ENCODE results near the gene CDK19. TPM values are rescaled to one million over a fixed set of nuclear protein-coding genes. Genes with fewer than 3 reads are reported as not detected.
"Not testable (repeated sequence)": the region's sequence is repeated elsewhere in the genome, so short reads cannot be mapped to it uniquely, and the experiment has no call there.

CDK19 gene
- total RNA-seq, 4 donors from 2014 or later = 3.0 to 7.4 (median 6.3) TPM

DNA sequence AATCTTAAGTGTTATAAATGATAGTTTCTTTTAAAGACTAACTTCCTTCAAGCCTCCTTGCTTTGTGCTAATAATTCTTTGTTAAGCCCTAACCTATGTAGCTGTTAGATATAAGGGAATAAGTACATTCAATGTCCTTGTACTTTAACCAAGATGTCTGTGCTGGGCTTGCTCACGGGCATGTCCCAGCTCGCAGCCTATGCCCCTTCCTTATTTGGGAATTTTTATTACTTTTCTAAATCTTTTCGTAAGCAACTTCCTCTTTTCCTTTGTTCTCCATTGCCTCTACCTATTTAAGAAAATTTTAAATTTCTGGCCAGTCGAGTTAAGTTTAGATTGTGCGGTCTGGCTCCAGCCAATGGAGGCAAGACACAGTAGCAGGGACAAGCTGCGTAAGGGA, 26.0 kb upstream of the CDK19 start:
- Histone ChIP-seq H3K36me3 (no peaks in the 10 kb centered on the region), H3K4me1 (no peaks in the 10 kb centered on the region), H3K27me3 (no peaks in the 10 kb centered on the region), H3K9me3 (no peaks in the 10 kb centered on the region), H3K27ac (no peak overlapping the region), H3K4me3 (no peak overlapping the region)
- intact Hi-C loops (cut with DNase I; ENCODE audit: low total_unique reads) = no loop called here
- TF ChIP-seq POLR2A (IDR thresholded peaks at IDR 0.05) = no peak
- TF ChIP-seq, protein P1, sequence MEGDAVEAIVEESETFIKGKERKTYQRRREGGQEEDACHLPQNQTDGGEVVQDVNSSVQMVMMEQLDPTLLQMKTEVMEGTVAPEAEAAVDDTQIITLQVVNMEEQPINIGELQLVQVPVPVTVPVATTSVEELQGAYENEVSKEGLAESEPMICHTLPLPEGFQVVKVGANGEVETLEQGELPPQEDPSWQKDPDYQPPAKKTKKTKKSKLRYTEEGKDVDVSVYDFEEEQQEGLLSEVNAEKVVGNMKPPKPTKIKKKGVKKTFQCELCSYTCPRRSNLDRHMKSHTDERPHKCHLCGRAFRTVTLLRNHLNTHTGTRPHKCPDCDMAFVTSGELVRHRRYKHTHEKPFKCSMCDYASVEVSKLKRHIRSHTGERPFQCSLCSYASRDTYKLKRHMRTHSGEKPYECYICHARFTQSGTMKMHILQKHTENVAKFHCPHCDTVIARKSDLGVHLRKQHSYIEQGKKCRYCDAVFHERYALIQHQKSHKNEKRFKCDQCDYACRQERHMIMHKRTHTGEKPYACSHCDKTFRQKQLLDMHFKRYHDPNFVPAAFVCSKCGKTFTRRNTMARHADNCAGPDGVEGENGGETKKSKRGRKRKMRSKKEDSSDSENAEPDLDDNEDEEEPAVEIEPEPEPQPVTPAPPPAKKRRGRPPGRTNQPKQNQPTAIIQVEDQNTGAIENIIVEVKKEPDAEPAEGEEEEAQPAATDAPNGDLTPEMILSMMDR (IDR thresholded peaks at IDR 0.05 in 4 of 5, conservative IDR thresholded peaks at IDR 0.05 in 1 of 5) = no peak
- ATAC-seq (no peak), DNase-seq (no peak)
- in situ Hi-C loops (cut with MboI; ENCODE audit: low sequenced_read_pairs in 4 of 4) = no loop called here

DNA sequence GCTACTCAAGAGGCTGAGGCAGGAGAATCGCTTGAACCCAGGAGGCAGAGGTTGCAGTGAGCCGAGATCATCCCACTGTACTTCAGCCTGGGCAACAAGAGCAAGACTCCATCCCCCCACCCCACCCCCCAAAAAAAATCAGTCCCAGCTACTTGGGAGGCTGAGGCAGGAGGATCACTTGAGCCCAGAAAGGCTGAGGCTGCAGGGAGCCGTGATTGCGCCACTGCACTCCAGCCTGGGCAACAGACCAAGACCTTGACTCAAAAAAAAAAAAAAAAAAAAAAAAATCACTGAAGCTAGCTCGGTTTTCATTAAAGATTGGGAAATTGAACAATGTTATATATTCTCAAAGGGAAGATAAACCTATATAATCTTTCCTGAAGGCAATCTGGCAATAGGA, 20.5 kb upstream of the CDK19 start:
- not testable (repeated sequence) for DNase-seq

DNA sequence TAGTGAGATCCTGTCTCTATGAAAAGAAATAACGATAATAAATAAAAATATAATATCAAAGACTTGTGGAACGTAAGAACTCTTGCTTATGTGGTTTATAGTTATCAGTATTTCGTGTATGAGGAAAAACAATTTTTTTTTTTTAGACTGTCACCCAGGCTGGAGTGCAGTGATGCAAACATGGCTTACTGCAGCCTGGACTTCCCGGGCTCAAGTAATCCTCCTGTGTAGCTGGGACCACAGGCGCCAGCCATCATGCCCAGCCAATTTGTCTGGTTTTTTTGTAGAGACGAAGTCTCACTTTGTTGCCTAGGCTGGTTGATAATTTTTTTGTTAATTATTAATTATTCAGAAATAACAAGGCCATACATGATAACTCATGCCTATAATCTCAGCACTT, 18.6 kb upstream of the CDK19 start:
- ATAC-seq = no peak
- in situ Hi-C loops (cut with MboI; ENCODE audit: low sequenced_read_pairs in 4 of 4) = no loop called here
- DNase-seq = no peak
- Histone ChIP-seq H3K4me3 (no peak overlapping the region), H3K9me3 (no peaks in the 10 kb centered on the region), H3K27me3 (no peaks in the 10 kb centered on the region), H3K36me3 (no peaks in the 10 kb centered on the region), H3K4me1 (no peaks in the 10 kb centered on the region), H3K27ac (no peak overlapping the region)
- TF ChIP-seq POLR2A (IDR thresholded peaks at IDR 0.05) = no peak
- TF ChIP-seq, protein P1 (IDR thresholded peaks at IDR 0.05 in 4 of 5, conservative IDR thresholded peaks at IDR 0.05 in 1 of 5) = no peak
- intact Hi-C loops (cut with DNase I; ENCODE audit: low total_unique reads) = no loop called here

More for the DNA sequence above, 20.5 kb upstream of the CDK19 start:
- H3K27ac ChIP-seq; H3K4me1 ChIP-seq; ATAC-seq; H3K9me3 ChIP-seq; H3K36me3 ChIP-seq; in situ Hi-C loops (cut with MboI; ENCODE audit: low sequenced_read_pairs in 4 of 4); H3K27me3 ChIP-seq; intact Hi-C loops (cut with DNase I; ENCODE audit: low total_unique reads); H3K4me3 ChIP-seq: not testable (repeated sequence)

DNA sequence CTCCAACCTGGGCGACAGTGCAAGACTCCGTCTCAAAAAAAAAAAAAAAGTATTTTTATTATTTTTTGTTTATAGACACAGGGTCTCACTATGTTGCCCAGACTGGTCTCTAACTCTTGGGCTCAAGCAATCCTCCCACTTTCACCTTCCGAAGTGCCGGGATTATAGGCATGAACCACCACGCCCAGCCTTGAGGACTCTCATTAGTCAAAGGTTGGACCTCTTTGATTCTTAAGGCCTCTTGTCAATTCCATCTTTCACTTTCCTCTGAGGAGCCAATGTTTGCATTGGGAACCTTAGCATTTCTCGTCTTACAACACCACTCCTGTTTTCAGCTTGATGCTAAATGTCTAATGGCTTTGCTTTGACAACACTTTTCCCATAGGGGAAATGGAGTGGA, 16.1 kb upstream of the CDK19 start:
- no peak overlapping the region for H3K27ac ChIP-seq
- no peak for DNase-seq
- TF ChIP-seq, protein P1 (IDR thresholded peaks at IDR 0.05 in 4 of 5, conservative IDR thresholded peaks at IDR 0.05 in 1 of 5) = no peak
- TF ChIP-seq POLR2A (IDR thresholded peaks at IDR 0.05) = no peak
- H3K36me3 ChIP-seq = no peaks in the 10 kb centered on the region
- H3K9me3 ChIP-seq = no peaks in the 10 kb centered on the region
- no peak for ATAC-seq
- in situ Hi-C loops (cut with MboI; ENCODE audit: low sequenced_read_pairs in 4 of 4) (no loop called here), intact Hi-C loops (cut with DNase I; ENCODE audit: low total_unique reads) (no loop called here)
- H3K27me3 ChIP-seq = no peaks in the 10 kb centered on the region
- no peaks in the 10 kb centered on the region for H3K4me1 ChIP-seq
- no peak overlapping the region for H3K4me3 ChIP-seq

DNA sequence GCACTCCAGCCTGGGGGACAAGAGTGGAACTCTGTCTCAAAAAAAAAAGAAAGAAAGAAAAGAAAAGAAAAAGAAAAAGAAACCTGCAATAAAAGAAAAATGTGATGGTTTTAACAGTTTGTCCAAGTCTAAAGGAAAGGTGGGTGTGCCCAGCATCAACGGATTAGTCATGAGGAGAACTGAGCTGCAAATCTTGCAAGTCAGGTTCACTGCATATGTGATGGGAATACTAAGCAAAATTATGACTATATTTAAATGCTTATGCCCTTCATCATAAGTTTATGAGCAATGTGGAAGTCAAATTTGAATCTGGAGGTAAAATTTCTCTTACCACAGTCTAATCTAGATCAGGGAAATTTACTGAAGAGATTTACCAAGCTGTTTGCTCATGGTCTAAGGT, 13.1 kb upstream of the CDK19 start:
- in situ Hi-C loops (cut with MboI; ENCODE audit: low sequenced_read_pairs in 4 of 4) (loop anchor here in 1 of 4 donors (5.0 kb wide), 1 partner anchor 39 kb away; no protein-coding TSS in a partner anchor), intact Hi-C loops (cut with DNase I; ENCODE audit: low total_unique reads) (no loop called here)
- H3K27me3 ChIP-seq = no peaks in the 10 kb centered on the region
- no peaks in the 10 kb centered on the region for H3K9me3 ChIP-seq
- no peak for TF ChIP-seq POLR2A (IDR thresholded peaks at IDR 0.05)
- TF ChIP-seq, protein P1 (IDR thresholded peaks at IDR 0.05 in 4 of 5, conservative IDR thresholded peaks at IDR 0.05 in 1 of 5) = no peak
- no peaks in the 10 kb centered on the region for H3K4me1 ChIP-seq
- ATAC-seq = no peak
- no peak for DNase-seq
- H3K27ac ChIP-seq = no peak overlapping the region
- H3K4me3 ChIP-seq = no peak overlapping the region
- H3K36me3 ChIP-seq = no peaks in the 10 kb centered on the region
